Osteoblast (primary cell): Measurements from ENCODE around the gene NFIB. TPM values are rescaled to one million over a fixed set of nuclear protein-coding genes. Genes with fewer than 3 reads are reported as not detected.

Experiments
- DNase-seq: peaks from one replicate; pipeline ENCODE4 v3.0.0; 2011; ENCODE audit warnings: low spot score, mixed read lengths; ENCODE audit not compliant: insufficient read length; ENCODE audit errors: missing footprints
- H2AFZ ChIP-seq: 2 replicates; pipeline ENCODE4 v1.6.0; 2011; ENCODE audit warnings: mild to moderate bottlenecking, low read length
- H3K27ac ChIP-seq: 2 replicates; pipeline ENCODE4 v1.5.1; 2011; ENCODE audit warnings: mild to moderate bottlenecking, low read depth, low read length, moderate library complexity
- H3K27me3 ChIP-seq: 2 replicates; pipeline ENCODE4 v1.6.0; 2012; ENCODE audit warnings: mild to moderate bottlenecking, control low read depth, inconsistent platforms, low read length, moderate library complexity; ENCODE audit not compliant: insufficient read depth
- H3K36me3 ChIP-seq: 2 replicates; pipeline ENCODE4 v1.5.1; 2011; ENCODE audit warnings: mild to moderate bottlenecking, low read length, control low read depth, moderate library complexity; ENCODE audit not compliant: insufficient read depth
- H3K4me1 ChIP-seq: 2 replicates; pipeline ENCODE4 v1.5.1; 2011; ENCODE audit warnings: mild to moderate bottlenecking, low read length, control low read depth, moderate library complexity; ENCODE audit not compliant: insufficient read depth
- H3K4me2 ChIP-seq: 2 replicates; pipeline ENCODE4 v1.6.0; 2011; ENCODE audit warnings: mild to moderate bottlenecking, low read length; ENCODE audit not compliant: insufficient read depth
- H3K4me3 ChIP-seq: fragments of 200-600 bp; sonication (generic); 3 replicates; pipeline ENCODE4 v1.5.1; 2012; ENCODE audit warnings: mild to moderate bottlenecking, low read length, inconsistent platforms; ENCODE audit not compliant: insufficient read depth
- H3K79me2 ChIP-seq: 2 replicates; pipeline ENCODE4 v1.6.0; 2012; ENCODE audit warnings: mild to moderate bottlenecking, low read length, control low read depth, inconsistent platforms; ENCODE audit not compliant: insufficient read depth
- H3K9me3 ChIP-seq: 2 replicates; pipeline ENCODE4 v1.5.1; 2011; ENCODE audit warnings: low read depth, low read length, control low read depth
- H4K20me1 ChIP-seq: 2 replicates; pipeline ENCODE4 v1.6.0; 2012; ENCODE audit warnings: mild to moderate bottlenecking, low read length, control low read depth; ENCODE audit not compliant: insufficient read depth
- total RNA-seq: library from RNA; depleted of rRNA; stranded (reverse); fragments of >200 nt; gene quantifications from 2 replicates; pipeline ENCODE4 v1.2.3, GENCODE V29; 2012
- TF ChIP-seq, protein P1 (sequence below): IDR thresholded peaks from 2 replicates; pipeline ENCODE4 v1.5.1; 2011; ENCODE audit warnings: mild to moderate bottlenecking, low read depth, low read length, moderate library complexity; ENCODE audit errors: extremely low read depth

NFIB gene
- total RNA-seq, 1 donor, result 21.0 TPM

- Histone ChIP-seq H3K27ac (no peak overlapping the region), H3K27me3 (peaks cover 99% of the 10 kb centered on the region), H3K4me3 (no peak overlapping the region), H3K4me2 (no peak overlapping the region), H3K79me2 (no peaks in the 10 kb centered on the region), H4K20me1 (no peaks in the 10 kb centered on the region), H3K9me3 (no peaks in the 10 kb centered on the region), H3K4me1 (peaks cover 12% of the 10 kb centered on the region), H2AFZ (no peak overlapping the region), H3K36me3 (no peaks in the 10 kb centered on the region)
- TF ChIP-seq, protein P1, sequence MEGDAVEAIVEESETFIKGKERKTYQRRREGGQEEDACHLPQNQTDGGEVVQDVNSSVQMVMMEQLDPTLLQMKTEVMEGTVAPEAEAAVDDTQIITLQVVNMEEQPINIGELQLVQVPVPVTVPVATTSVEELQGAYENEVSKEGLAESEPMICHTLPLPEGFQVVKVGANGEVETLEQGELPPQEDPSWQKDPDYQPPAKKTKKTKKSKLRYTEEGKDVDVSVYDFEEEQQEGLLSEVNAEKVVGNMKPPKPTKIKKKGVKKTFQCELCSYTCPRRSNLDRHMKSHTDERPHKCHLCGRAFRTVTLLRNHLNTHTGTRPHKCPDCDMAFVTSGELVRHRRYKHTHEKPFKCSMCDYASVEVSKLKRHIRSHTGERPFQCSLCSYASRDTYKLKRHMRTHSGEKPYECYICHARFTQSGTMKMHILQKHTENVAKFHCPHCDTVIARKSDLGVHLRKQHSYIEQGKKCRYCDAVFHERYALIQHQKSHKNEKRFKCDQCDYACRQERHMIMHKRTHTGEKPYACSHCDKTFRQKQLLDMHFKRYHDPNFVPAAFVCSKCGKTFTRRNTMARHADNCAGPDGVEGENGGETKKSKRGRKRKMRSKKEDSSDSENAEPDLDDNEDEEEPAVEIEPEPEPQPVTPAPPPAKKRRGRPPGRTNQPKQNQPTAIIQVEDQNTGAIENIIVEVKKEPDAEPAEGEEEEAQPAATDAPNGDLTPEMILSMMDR, result no peak
- no peak for DNase-seq
Measured at GRCh38 chr9:14345354-14346230, 31.7 kb upstream of the NFIB start.

DNA sequence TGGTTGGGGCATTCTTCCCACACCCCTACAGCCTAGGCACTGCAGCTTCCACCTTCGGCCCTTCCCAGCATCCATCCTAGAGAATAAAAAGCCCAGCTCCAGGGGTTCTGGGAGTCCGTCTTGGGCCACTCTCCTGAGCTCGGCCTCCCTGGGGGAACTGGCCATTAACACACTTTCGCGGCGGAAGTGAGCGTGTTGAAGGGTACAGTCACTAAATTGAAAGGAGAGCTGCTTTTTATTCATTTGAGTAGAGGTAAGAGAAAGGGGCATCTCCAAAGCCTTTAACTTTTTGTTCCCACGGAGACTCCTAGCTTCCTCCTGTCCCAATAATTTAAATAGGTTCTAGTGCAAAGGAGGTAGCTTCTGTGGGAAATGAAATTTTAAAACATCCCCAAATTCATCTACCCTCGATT lies 31.0 kb upstream of the NFIB start:
- no peak overlapping the region for H3K4me2 ChIP-seq

GRCh38 chr9:14344053-14344524 lies 30.1 kb upstream of the NFIB start:
- no peaks in the 10 kb centered on the region for H3K9me3 ChIP-seq
- no peak overlapping the region for H2AFZ ChIP-seq
- H3K4me2 ChIP-seq, result peak overlapping the region; percentile 21
- H4K20me1 ChIP-seq, result no peaks in the 10 kb centered on the region
- no peak for DNase-seq
- peaks cover 12% of the 10 kb centered on the region for H3K4me1 ChIP-seq
- TF ChIP-seq, protein P1, result no peak
- H3K27ac ChIP-seq, result no peak overlapping the region
- H3K4me3 ChIP-seq, result peak overlapping the region; percentile 1
- H3K79me2 ChIP-seq, result no peaks in the 10 kb centered on the region
- H3K27me3 ChIP-seq, result peaks cover 99% of the 10 kb centered on the region
- H3K36me3 ChIP-seq, result no peaks in the 10 kb centered on the region

More for the DNA sequence above, 31.0 kb upstream of the NFIB start:
- TF ChIP-seq, protein P1, result no peak
- no peak overlapping the region for H3K4me3 ChIP-seq
- no peaks in the 10 kb centered on the region for H3K9me3 ChIP-seq
- H3K4me1 ChIP-seq, result peaks cover 12% of the 10 kb centered on the region
- H2AFZ ChIP-seq, result no peak overlapping the region
- H3K79me2 ChIP-seq, result no peaks in the 10 kb centered on the region
- H4K20me1 ChIP-seq, result no peaks in the 10 kb centered on the region
- H3K27ac ChIP-seq, result no peak overlapping the region
- no peak for DNase-seq
- H3K27me3 ChIP-seq, result peaks cover 99% of the 10 kb centered on the region
- no peaks in the 10 kb centered on the region for H3K36me3 ChIP-seq

- H3K4me2 ChIP-seq, result no peak overlapping the region
- no peak overlapping the region for H3K27ac ChIP-seq
- H3K9me3 ChIP-seq, result no peaks in the 10 kb centered on the region
- peaks cover 98% of the 10 kb centered on the region for H3K27me3 ChIP-seq
- no peak for DNase-seq
- H3K4me1 ChIP-seq, result peaks cover 7% of the 10 kb centered on the region
- H2AFZ ChIP-seq, result no peak overlapping the region
- TF ChIP-seq, protein P1, result no peak
- no peak overlapping the region for H3K4me3 ChIP-seq
- no peaks in the 10 kb centered on the region for H3K79me2 ChIP-seq
- H4K20me1 ChIP-seq, result no peaks in the 10 kb centered on the region
- no peaks in the 10 kb centered on the region for H3K36me3 ChIP-seq
Measured at GRCh38 chr9:14343261-14344031, 29.5 kb upstream of the NFIB start.
